Measurements from ENCODE around the gene THUMPD3.

GRCh38 chr3:9362731-9363530 is at the start of gene THUMPD3:
- TF ChIP-seq CTCF (IDR thresholded peaks at IDR 0.05 in 2 of 3, conservative IDR thresholded peaks at IDR 0.05 in 1 of 3; ENCODE audit: insufficient read depth in 2 of 3, low read depth in 1 of 3, low read length in 3 of 3) (peak in 2 of 3 experiments; percentile 8 to 27; a peak in 2 of 6 replicates), YY1 (IDR thresholded peaks at IDR 0.05; ENCODE audit: borderline replicate concordance in 1 of 3, control insufficient read depth in 1 of 3, extremely low read depth in 1 of 3, insufficient read depth in 3 of 3, insufficient read length in 1 of 3, insufficient replicate concordance in 2 of 3, low read depth in 1 of 3, low read length in 2 of 3) (peak in 2 of 3 experiments; percentile 86 to 88), NFRKB (IDR thresholded peaks at IDR 0.05; ENCODE audit: low read depth) (peak; percentile 97), LEF1 (IDR thresholded peaks at IDR 0.05) (peak; percentile 57), EZH2 (IDR thresholded peaks at IDR 0.05; ENCODE audit: borderline replicate concordance, low read depth, low read length) (no peak), RNF2 (IDR thresholded peaks at IDR 0.05) (peak; percentile 92), MYC (IDR thresholded peaks at IDR 0.05; ENCODE audit: low read depth, low read length) (peak; percentile 98), MYC (CRISPR knock-in tag; IDR thresholded peaks at IDR 0.05; ENCODE audit: borderline replicate concordance, low read depth) (peak; percentile 83; the same call in 1 of the 2 replicates), NCOA2 (IDR thresholded peaks at IDR 0.05; ENCODE audit: partially characterized antibody in 2 of 2) (no peak), HDAC2 (IDR thresholded peaks at IDR 0.05) (peak; percentile 89; the same call in 1 of the 2 replicates)
- TF ChIP-seq, protein P1, sequence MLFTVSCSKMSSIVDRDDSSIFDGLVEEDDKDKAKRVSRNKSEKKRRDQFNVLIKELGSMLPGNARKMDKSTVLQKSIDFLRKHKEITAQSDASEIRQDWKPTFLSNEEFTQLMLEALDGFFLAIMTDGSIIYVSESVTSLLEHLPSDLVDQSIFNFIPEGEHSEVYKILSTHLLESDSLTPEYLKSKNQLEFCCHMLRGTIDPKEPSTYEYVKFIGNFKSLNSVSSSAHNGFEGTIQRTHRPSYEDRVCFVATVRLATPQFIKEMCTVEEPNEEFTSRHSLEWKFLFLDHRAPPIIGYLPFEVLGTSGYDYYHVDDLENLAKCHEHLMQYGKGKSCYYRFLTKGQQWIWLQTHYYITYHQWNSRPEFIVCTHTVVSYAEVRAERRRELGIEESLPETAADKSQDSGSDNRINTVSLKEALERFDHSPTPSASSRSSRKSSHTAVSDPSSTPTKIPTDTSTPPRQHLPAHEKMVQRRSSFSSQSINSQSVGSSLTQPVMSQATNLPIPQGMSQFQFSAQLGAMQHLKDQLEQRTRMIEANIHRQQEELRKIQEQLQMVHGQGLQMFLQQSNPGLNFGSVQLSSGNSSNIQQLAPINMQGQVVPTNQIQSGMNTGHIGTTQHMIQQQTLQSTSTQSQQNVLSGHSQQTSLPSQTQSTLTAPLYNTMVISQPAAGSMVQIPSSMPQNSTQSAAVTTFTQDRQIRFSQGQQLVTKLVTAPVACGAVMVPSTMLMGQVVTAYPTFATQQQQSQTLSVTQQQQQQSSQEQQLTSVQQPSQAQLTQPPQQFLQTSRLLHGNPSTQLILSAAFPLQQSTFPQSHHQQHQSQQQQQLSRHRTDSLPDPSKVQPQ (CRISPR knock-in tag; IDR thresholded peaks at IDR 0.05; ENCODE audit: borderline replicate concordance), result no peak
- TF ChIP-seq, protein P2, sequence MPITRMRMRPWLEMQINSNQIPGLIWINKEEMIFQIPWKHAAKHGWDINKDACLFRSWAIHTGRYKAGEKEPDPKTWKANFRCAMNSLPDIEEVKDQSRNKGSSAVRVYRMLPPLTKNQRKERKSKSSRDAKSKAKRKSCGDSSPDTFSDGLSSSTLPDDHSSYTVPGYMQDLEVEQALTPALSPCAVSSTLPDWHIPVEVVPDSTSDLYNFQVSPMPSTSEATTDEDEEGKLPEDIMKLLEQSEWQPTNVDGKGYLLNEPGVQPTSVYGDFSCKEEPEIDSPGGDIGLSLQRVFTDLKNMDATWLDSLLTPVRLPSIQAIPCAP (CRISPR knock-in tag; IDR thresholded peaks at IDR 0.05; ENCODE audit: borderline replicate concordance), result 0 out of 2 replicates have a peak, but pooled peaks have one; percentile 76
